LHCN-M2 (cell line): ENCODE measurements around the gene KLHL6. TPM values are rescaled to one million over a fixed set of nuclear protein-coding genes. Genes with fewer than 3 reads are reported as not detected.
A peak's percentile ranks its signal among the peaks of the same experiment; 100 is the strongest.
"Not testable (repeated sequence)": the region's sequence is repeated elsewhere in the genome, so short reads cannot be mapped to it uniquely, and the experiment has no call there.

Source experiments
- DNase-seq: peaks from one replicate; pipeline ENCODE4 v3.0.0-alpha.2; 2012; ENCODE audit warnings: low read depth
- total RNA-seq: library from RNA; depleted of rRNA; stranded (reverse); fragments of >200 nt; gene quantifications from 2 replicates; pipeline ENCODE4 v1.2.3, GENCODE V29; 2014

Gene KLHL6
- total RNA-seq, 1 experiment from 2014 or later = not detected

DNA sequence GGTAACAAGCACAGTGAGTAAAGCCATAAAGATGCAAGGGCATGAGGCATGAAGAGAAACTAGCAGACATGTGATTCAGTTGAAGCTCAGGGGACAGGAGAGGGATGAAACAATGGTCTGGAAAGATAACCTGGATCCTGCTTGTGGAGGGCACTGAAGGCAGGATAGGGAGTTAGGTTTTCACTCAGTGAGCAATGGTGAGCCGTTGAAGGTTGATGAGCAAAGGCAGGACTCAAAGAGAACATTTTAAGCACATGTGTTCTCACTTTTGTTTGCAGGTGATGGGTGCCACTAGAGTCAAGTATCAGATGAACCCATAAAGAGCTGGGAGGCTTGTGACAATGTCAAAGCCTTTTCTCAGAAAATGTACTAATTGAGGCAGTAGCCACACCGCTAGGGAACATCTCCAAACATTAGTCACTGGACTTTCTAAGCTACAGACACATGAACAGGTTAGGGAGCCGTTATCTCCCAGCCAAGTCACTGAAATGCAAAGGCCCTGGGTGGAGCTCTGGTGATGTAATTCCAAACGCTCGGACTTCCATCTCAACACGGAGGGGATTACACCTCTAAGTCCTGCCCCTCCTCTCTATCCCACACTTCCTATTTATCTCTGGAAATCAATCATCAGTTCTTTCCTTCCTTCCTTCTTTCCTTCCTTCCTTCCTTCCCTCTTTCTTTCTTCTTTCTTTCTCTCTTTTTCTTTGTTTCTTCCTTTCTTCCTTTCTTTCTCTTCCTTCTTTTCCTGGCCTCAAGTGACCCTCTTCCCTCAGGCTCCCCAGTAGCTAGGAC is 22.7 kb downstream of the KLHL6 start:
- DNase-seq = no peak

DNA sequence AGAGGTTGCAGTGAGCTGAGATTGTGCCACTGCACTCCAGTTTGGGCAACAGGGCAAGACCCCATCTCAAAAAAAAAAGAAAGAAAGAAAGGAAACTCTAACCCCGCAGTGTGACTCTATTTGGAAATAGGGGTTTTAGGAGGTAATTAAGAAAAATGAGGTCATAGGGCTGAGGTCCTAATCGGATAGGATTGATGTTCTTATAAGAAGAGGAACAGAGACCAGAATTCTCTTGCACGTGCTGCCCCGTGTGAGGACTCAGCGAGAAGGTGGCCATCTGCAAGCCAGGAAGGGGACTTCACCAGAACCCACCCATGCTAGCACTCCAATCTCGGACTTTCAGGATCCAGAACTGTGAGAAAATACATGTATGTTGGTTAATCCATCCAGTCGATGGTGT is 25.8 kb downstream of the KLHL6 start:
- no peak for DNase-seq

- no peak for DNase-seq
Observed at GRCh38 chr3:183529185-183529584, 26.3 kb downstream of the KLHL6 start.

GRCh38 chr3:183528758-183529157 is 26.7 kb downstream of the KLHL6 start:
- not testable (repeated sequence) for DNase-seq

DNA sequence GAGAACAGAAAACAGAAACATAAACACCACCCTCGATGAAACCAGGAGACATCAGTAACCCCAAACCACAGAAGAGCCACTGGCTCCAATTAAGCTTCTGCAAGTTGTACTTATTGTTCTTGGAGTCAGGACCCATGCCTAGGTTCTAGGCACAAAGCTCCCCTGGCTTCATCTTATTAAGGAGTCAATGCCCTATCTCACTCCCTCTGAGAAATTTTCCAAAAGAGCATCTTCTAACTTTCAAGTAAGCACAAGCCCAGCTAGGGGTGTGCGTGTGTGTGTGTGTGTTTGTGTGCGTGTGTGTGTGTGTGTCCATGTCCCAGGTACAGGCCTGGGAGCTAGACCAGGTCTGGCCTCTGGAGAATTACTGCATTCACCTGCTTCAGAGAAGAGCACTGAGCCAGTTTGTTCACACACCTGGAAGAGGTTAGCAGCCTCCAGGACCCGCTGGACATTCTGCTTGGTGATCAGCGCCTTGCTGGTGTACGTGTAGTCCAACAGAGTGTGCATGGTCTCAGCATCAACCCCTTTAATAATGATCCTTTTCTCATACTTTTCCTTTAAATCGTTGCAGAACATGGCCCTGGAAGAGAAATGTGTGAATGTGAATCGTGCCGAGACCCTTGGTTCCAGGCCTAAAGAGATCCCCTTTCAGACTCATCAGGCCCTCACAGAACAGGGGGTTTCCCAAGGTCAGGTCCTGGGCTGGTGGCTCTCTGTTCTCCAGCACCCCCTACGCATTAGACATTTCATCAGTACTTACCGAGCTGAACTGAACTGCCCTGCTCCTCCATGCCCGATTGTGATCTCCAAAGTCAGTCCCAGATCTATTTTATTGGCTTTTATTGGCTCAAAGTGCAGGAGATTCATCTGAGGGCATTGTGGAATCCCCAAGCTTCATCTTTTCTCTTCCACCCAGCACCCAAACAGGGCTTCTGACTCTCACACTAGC is 27.8 kb downstream of the KLHL6 start:
- no peak for DNase-seq

DNA sequence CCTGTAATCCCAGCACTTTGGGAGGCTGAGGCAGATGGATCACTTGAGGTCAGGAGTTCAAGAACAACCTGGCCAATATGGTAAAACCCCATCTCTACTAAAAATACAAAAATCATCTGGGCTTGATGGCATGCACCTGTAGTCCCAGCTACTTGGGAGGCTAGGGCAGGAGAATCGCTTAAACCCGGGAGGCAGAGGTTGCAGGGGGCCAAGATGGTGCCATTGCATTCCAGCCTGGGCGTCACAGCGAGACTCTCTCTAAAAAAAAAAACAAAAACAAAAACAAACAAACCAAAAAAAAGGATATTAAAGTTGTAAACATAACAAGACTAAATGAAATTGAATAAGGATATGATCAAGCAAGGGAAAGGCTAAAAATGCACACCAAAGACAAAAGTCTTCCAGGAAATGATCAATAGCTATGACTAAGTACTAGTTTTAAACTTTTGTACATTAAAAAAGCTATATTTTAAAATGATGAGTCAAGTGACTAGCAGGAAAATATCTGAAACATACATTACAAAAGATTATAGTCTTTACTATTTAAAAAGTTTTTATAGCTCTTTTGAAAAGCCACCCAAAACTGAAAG is 28.6 kb downstream of the KLHL6 start:
- no peak for DNase-seq

DNA sequence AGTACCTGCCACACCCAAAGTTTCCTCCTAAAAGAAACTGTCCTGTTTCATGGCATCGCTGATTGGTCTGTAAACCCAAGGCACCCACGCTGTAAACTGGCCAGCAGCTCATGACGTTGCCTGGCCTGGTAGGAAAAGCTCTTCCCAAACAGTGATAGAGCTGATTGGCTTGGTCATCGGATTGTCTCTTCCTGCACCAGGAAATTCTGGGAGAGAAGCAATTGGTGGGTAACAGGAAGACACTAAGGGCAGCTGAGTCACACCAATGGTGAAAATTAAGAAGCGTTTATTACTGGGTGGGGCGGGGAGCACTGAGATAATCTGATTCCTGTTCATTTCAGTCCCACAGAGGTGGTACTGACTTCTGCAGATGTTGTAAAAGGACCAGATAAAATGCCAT is 31.0 kb downstream of the KLHL6 start:
- DNase-seq = no peak

DNA sequence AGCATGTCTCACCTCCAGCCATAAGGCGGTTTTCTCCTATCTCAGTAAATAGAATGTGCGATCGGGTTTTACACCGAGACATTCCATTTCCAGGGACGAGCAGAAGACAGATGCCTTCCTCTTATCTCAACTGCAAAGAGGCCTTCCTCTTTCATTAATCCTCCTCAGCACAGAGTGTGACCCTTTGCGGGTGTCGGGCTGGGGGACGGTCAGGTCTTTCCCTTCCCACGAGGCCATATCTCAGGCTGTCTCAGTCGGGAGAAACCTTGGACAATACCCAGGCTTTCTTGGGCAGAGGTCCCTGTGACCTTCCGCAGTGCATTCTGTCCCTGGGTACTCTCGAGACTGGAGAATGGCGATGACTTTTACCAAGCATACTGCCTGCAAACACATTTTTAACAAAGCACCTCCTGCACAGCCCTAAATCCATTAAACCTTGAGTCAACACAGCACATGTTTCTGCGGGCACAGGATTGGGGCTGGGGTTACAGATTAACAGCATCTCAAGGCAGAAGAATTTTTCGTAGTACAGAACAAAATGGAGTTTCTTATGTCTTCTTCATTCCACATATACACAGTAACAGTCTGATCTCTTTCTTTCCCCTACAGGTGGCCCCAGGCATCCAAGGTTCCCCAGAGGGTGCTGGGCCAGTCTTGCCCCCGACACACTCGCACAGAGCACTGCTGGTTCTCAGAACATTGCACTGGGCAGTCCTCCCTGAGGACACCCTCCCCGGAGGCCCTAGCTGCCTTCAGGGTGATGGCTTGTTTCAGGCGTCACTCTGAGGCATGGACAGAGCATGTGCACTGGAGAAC is 34.6 kb downstream of the KLHL6 start:
- DNase-seq = not testable (repeated sequence)

DNA sequence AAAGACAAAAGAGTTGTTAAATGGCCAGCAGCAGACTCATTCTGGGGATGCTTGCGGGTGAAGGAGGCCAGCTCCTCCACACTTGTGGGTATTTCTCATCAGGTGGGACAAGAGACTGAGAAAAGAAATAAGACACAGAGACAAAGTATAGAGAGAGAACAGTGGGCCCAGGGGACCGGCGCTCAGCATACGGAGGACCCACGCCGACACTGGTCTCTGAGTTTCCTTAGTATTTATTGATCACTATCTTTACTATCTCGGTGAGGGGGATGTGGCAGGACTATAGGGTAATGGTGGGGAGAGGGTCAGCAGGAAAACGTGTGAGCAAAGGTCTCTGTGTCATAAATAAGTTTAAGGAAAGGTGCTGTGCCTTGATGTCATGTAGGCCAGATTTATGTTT is 35.2 kb downstream of the KLHL6 start:
- not testable (repeated sequence) for DNase-seq

GRCh38 chr3:183519891-183520290 is 35.6 kb downstream of the KLHL6 start:
- no peak for DNase-seq

- DNase-seq = no peak
Observed at GRCh38 chr3:183518491-183519251, 36.8 kb downstream of the KLHL6 start.

- DNase-seq = no peak
Observed at GRCh38 chr3:183517607-183518006, 37.9 kb downstream of the KLHL6 start.

- DNase-seq = no peak
Observed at GRCh38 chr3:183515968-183516851, 39.3 kb downstream of the KLHL6 start.

DNA sequence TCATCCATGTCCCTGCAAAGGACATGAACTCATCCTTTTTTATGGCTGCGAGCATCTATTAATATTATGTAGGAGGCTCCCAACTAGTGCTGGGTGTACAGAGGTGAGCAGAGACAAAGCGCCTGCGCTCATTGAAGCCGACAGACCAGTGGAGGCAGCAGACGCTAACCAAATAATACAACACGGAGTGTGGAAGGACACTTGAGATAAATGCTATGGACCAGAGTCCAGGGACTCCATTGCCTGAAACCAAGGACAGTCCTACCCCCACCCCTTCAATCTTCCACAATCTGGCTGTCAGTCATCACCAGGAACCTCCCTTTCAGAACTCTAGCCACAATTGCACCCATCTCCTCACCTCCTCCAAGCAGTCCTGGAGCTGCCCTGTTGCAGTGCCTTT is 41.5 kb downstream of the KLHL6 start:
- no peak for DNase-seq

DNA sequence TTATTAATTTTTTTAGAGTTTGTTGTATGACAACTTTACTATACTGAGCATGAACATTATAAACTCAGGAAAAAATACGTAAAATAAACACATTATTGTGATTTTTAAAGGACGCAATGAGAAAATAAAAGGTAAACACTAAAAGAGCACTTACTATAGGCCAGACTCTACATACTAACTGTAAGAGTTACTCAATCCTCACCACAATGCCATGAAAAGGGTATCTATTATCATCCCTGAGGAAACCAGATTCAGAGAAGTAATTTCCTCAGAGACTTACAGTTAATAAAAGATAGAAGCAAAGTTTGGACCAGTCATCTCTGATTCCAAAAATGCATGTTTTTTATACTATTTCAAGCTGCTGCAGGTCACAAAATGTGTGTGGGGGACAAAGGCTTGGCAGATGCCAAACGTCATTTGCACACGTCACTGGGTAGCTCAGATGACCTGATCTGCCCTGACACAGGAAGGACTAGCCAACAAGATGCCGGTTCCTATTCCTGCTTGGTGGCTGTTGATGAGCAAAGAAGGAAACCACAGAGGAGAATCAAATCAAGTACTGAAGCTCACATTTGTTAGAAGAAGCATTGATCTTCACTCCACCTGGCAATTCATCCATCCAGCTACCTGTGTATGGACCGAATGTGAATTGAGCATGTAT is 42.3 kb downstream of the KLHL6 start:
- DNase-seq = no peak

DNA sequence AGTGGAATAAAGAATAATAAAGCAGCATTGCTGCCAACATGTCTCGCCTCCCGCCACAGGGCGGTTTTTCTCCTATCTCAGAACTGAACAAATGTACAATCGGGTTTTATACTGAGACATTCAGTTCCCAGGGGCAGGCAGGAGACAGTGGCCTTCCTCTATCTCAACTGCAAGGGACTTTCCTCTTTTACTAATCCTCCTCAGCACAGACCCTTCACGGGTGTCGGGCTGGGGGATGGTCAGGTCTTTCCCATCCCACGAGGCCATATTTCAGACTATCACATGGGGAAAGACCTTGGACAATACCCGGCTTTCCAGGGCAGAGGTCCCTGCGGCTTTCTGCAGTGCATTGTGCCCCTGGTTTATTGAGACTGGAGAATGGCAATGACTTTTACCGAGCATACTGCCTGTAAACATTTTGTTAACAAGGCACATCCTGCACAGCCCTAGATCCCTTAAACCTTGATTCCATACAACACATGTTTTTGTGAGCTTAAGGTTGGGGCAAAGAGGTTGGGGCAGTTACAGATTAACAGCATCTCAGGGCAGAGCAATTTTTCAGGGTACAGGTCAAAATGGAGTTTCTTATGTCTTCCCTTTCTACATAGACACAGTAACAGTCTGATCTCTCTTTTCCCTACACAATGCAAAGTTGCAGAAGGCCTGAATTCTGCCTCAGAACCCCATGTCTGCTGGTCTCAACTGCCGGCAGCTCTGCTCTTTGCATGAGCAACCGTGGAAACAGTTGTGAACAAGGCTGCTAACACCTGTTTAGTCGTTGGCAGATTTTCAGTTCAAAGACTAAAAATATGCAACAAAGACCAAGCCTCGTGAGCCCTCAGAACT is 44.0 kb downstream of the KLHL6 start:
- DNase-seq = peak; percentile 55

DNA sequence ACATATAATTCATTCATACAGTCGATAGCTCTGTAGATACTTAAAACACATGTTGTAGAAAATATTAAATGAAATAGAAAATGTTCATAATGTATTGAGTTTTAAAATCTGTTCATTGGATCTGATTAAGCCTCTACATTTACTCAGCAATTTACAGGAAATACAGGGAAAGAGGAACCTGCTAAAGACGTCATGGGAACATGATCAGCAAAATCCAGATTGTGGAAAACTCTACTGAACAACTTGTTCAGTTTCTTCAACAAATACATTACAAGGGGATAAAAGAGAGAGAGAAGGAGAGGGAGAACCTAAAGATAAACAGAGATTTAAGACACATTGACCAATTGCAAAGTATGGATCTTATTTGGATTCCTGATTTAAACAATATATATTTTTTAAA is 46.7 kb downstream of the KLHL6 start:
- no peak for DNase-seq

DNA sequence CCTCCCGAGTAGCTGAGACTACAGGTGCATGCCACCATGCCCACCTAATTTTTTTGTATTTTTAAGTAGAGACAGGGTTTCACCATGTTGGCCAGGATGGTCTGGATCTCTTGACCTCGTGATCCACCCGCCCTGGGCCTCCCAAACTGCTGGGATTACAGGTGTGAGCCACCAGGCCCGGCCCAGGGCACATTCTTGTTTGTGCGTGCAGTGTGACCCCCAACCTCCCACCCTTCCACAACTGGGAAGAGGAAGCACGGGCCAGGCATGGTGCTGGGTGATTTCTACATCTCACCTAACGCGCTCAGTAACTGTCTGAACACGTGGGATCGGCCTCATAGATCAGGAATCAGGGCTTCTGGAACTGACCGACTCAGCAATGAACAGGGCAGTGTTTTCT is 48.0 kb downstream of the KLHL6 start:
- DNase-seq = no peak
